NT2/D1 (cell line): ENCODE results near the gene RNU11.
A peak's percentile ranks its signal among the peaks of the same experiment; 100 is the strongest.
"Not testable (repeated sequence)": the region's sequence is repeated elsewhere in the genome, so short reads cannot be mapped to it uniquely, and the experiment has no call there.

Experiments
- DNase-seq: peaks from one replicate; pipeline ENCODE4 v3.0.0-alpha.2; 2011; ENCODE audit warnings: low read depth, low spot score
- H3K27me3 ChIP-seq: 2 replicates; pipeline ENCODE4 v1.6.0; 2011; ENCODE audit warnings: mild to moderate bottlenecking; ENCODE audit not compliant: insufficient read length, insufficient read depth
- H3K36me3 ChIP-seq: 2 replicates; pipeline ENCODE4 v1.6.1; 2011; ENCODE audit warnings: mild to moderate bottlenecking, low read length, mixed read lengths; ENCODE audit not compliant: insufficient read depth, insufficient read length
- H3K4me1 ChIP-seq: 2 replicates; pipeline ENCODE4 v1.5.1; 2011; ENCODE audit not compliant: insufficient read depth, insufficient read length
- H3K4me3 ChIP-seq: 2 replicates; pipeline ENCODE4 v1.5.1; 2011; ENCODE audit warnings: low read depth; ENCODE audit not compliant: insufficient read length
- H3K9ac ChIP-seq: 2 replicates; pipeline ENCODE4 v1.6.0; 2011; ENCODE audit warnings: low read depth; ENCODE audit not compliant: insufficient read length
- H3K9me3 ChIP-seq: 2 replicates; pipeline ENCODE4 v1.5.1; 2011; ENCODE audit warnings: mild to moderate bottlenecking, low read length; ENCODE audit not compliant: insufficient read depth
- SUZ12 ChIP-seq: IDR thresholded peaks from 2 replicates; pipeline ENCODE4 v1.6.1; 2011; ENCODE audit not compliant: insufficient read length, insufficient read depth; ENCODE audit errors: extremely low read depth
- YY1 ChIP-seq: IDR thresholded peaks from 2 replicates; pipeline ENCODE4 v1.6.1; 2011; ENCODE audit not compliant: insufficient read length, insufficient read depth
- ZNF274 ChIP-seq: IDR thresholded peaks from 2 replicates; pipeline ENCODE4 v1.6.1; 2011; ENCODE audit warnings: mild to moderate bottlenecking, low read depth, low read length

Gene RNU11

GRCh38 chr1:28646040-28646439, 2.4 kb upstream of the RNU11 start:
- no peak for DNase-seq
- no peak overlapping the region for H3K4me3 ChIP-seq
- peaks cover 2% of the 10 kb centered on the region for H3K36me3 ChIP-seq
- H3K27me3 ChIP-seq: no peaks in the 10 kb centered on the region
- peak overlapping the region; percentile 27 for H3K9ac ChIP-seq
- H3K9me3 ChIP-seq: no peaks in the 10 kb centered on the region
- TF ChIP-seq SUZ12 (no peak), YY1 (no peak), ZNF274 (no peak)
- H3K4me1 ChIP-seq: peaks cover 3% of the 10 kb centered on the region

GRCh38 chr1:28648008-28648473, 359 bp upstream of the RNU11 start:
- peak overlapping the region; percentile 53 for H3K4me3 ChIP-seq
- H3K9me3 ChIP-seq: no peaks in the 10 kb centered on the region

GRCh38 chr1:28653063-28653462, 4.7 kb downstream of the RNU11 start:
- H3K4me1 ChIP-seq, H3K4me3 ChIP-seq, DNase-seq, H3K27me3 ChIP-seq, H3K36me3 ChIP-seq, H3K9me3 ChIP-seq, H3K9ac ChIP-seq: not testable (repeated sequence)

More at GRCh38 chr1:28648008-28648473, 359 bp upstream of the RNU11 start:
- peaks cover 3% of the 10 kb centered on the region for H3K4me1 ChIP-seq
- H3K27me3 ChIP-seq: no peaks in the 10 kb centered on the region
- DNase-seq: peak; percentile 93
- no peak for TF ChIP-seq SUZ12
- no peak for TF ChIP-seq ZNF274
- no peak for TF ChIP-seq YY1
- H3K36me3 ChIP-seq: no peaks in the 10 kb centered on the region
- H3K9ac ChIP-seq: peak overlapping the region; percentile 83

- H3K27me3 ChIP-seq, H3K4me3 ChIP-seq, H3K4me1 ChIP-seq, H3K36me3 ChIP-seq, DNase-seq, H3K9me3 ChIP-seq, H3K9ac ChIP-seq: not testable (repeated sequence)
These were observed 5.5 kb downstream of the RNU11 start for GRCh38 chr1:28653870-28654269.

- H3K9me3 ChIP-seq, H3K9ac ChIP-seq, H3K36me3 ChIP-seq, H3K27me3 ChIP-seq, DNase-seq, H3K4me1 ChIP-seq, H3K4me3 ChIP-seq: not testable (repeated sequence)
These were observed 7.3 kb downstream of the RNU11 start for GRCh38 chr1:28655448-28656311.

- H3K9me3 ChIP-seq: no peaks in the 10 kb centered on the region
- no peaks in the 10 kb centered on the region for H3K36me3 ChIP-seq
- no peaks in the 10 kb centered on the region for H3K4me1 ChIP-seq
- TF ChIP-seq ZNF274 (no peak), SUZ12 (no peak), YY1 (no peak)
- no peak overlapping the region for H3K4me3 ChIP-seq
- no peak for DNase-seq
- no peaks in the 10 kb centered on the region for H3K27me3 ChIP-seq
- no peak overlapping the region for H3K9ac ChIP-seq
These were observed 7.9 kb downstream of the RNU11 start for GRCh38 chr1:28656335-28656734.

GRCh38 chr1:28663871-28664470, 15.6 kb downstream of the RNU11 start:
- H3K4me1 ChIP-seq: peaks cover 4% of the 10 kb centered on the region
- H3K9ac ChIP-seq: no peak overlapping the region
- H3K27me3 ChIP-seq: no peaks in the 10 kb centered on the region
- DNase-seq: no peak
- no peaks in the 10 kb centered on the region for H3K9me3 ChIP-seq
- no peak for TF ChIP-seq ZNF274
- no peak for TF ChIP-seq SUZ12
- no peak for TF ChIP-seq YY1
- no peak overlapping the region for H3K4me3 ChIP-seq
- H3K36me3 ChIP-seq: no peaks in the 10 kb centered on the region

GRCh38 chr1:28666806-28667205, 18.4 kb downstream of the RNU11 start:
- H3K9me3 ChIP-seq: no peaks in the 10 kb centered on the region
- no peak overlapping the region for H3K9ac ChIP-seq
- TF ChIP-seq ZNF274: no peak
- no peak for TF ChIP-seq YY1
- no peak for TF ChIP-seq SUZ12
- no peak for DNase-seq
- H3K36me3 ChIP-seq: no peaks in the 10 kb centered on the region
- H3K4me1 ChIP-seq: peaks cover 7% of the 10 kb centered on the region
- H3K4me3 ChIP-seq: no peak overlapping the region
- H3K27me3 ChIP-seq: no peaks in the 10 kb centered on the region
